GM12872 (cell line): ENCODE data around the gene RPL26.

Experiments used
- CTCF ChIP-seq: IDR thresholded peaks from 3 replicates; pipeline ENCODE4 v1.5.1; 2011; ENCODE audit warnings: low read depth, mild to moderate bottlenecking, low read length, moderate library complexity; ENCODE audit not compliant: insufficient read depth

The RPL26 gene

GRCh38 chr17:8382880-8383142 lies 182 bp downstream of the RPL26 start:
- no peak for TF ChIP-seq CTCF

- no peak for TF ChIP-seq CTCF
These were observed 727 bp downstream of the RPL26 start for GRCh38 chr17:8382052-8382879.

GRCh38 chr17:8380049-8380448 lies 2.9 kb downstream of the RPL26 start:
- no peak for TF ChIP-seq CTCF

GRCh38 chr17:8377422-8377821 lies 5.6 kb downstream of the RPL26 start:
- no peak for TF ChIP-seq CTCF

GRCh38 chr17:8376271-8377067 lies 6.5 kb downstream of the RPL26 start, which contains the start of gene KRABD2:
TSS of gene KRABD2 (minus strand) at chr17:8376704.
- TF ChIP-seq CTCF, result peak; percentile 78

- no peak for TF ChIP-seq CTCF
These were observed 7.2 kb downstream of the RPL26 start for GRCh38 chr17:8375738-8376259.

- no peak for TF ChIP-seq CTCF
These were observed 10.6 kb downstream of the RPL26 start for GRCh38 chr17:8372422-8372821.
